CD4-positive, alpha-beta T cell (primary cell): Measurements from ENCODE around the gene SBNO2. TPM values are rescaled to one million over a fixed set of nuclear protein-coding genes. Genes with fewer than 3 reads are reported as not detected.

Experiments
- ATAC-seq: fragments of 200-7000 bp; cut with Tn5 transposase; one replicate; pipeline ENCODE4 v1.10.0; 2022; ENCODE audit warnings: mild to moderate bottlenecking; ENCODE audit not compliant: poor library complexity
- CTCF ChIA-PET: fragments of 350-600 bp; sonication (Branson Sonifier 250); formaldehyde crosslinking; loops from one replicate; lab custom pipeline; 2021; ENCODE audit warnings: antibody characterized with exemption, inconsistent platforms; lab: Charles Lee
- POLR2A ChIA-PET: fragments of 350-600 bp; sonication (Branson Sonifier 250); formaldehyde crosslinking; loops from one replicate; lab custom pipeline; 2021; ENCODE audit warnings: antibody characterized with exemption, inconsistent platforms; lab: Charles Lee
- DNase-seq, 14 experiments: peaks; one replicate each; pipeline ENCODE4 v3.0.0-alpha.2; 2013 to 2020; ENCODE audit warnings: mixed read lengths in 2 of 14
- H3K27ac ChIP-seq, 2 donors: one replicate each; pipeline versions ENCODE4 v1.5.1 to v1.7.0; 2013; ENCODE audit warnings: low read length in 2 of 2, low read depth in 1 of 2, mild to moderate bottlenecking in 1 of 2
- H3K27me3 ChIP-seq, 2 experiments: 1 replicate in 1 of 2; 2 replicates in 1 of 2; pipeline versions ENCODE4 v1.6.1 to v1.7.0; 2013; ENCODE audit warnings: low read length in 2 of 2, control low read depth in 1 of 2, mild to moderate bottlenecking in 1 of 2, moderate library complexity in 1 of 2; ENCODE audit not compliant: insufficient read depth in 2 of 2, control insufficient read depth in 1 of 2
- H3K36me3 ChIP-seq: one replicate; pipeline ENCODE4 v1.6.1; 2013; ENCODE audit warnings: low read length, control low read depth; ENCODE audit not compliant: insufficient read depth
- H3K4me1 ChIP-seq: one replicate; pipeline ENCODE4 v1.6.1; 2013; ENCODE audit warnings: low read length, control low read depth; ENCODE audit not compliant: insufficient read depth
- H3K4me3 ChIP-seq: one replicate; pipeline ENCODE4 v1.5.1; 2013; ENCODE audit warnings: mild to moderate bottlenecking, low read length, moderate library complexity
- H3K9me3 ChIP-seq, 2 experiments: 1 replicate in 1 of 2; 2 replicates in 1 of 2; pipeline versions ENCODE4 v1.6.1 to v1.7.0; 2013; ENCODE audit warnings: low read length in 2 of 2, mild to moderate bottlenecking in 2 of 2, control low read depth in 1 of 2, moderate library complexity in 1 of 2; ENCODE audit not compliant: control insufficient read depth in 1 of 2, insufficient read depth in 1 of 2
- H3K27ac Mint-ChIP-seq: one replicate; pipeline ENCODE4 v1.8.0; 2020; ENCODE audit warnings: mixed read lengths
- H3K27me3 Mint-ChIP-seq: one replicate; pipeline ENCODE4 v1.8.0; 2021; ENCODE audit warnings: mixed read lengths
- H3K36me3 Mint-ChIP-seq: one replicate; pipeline ENCODE4 v1.8.0; 2021; ENCODE audit warnings: low read depth, mixed read lengths
- H3K4me1 Mint-ChIP-seq: one replicate; pipeline ENCODE4 v1.8.0; 2021; ENCODE audit warnings: low read depth, mixed read lengths
- H3K4me3 Mint-ChIP-seq: one replicate; pipeline ENCODE4 v1.8.0; 2020; ENCODE audit warnings: mild to moderate bottlenecking, mixed read lengths
- H3K9me3 Mint-ChIP-seq: one replicate; pipeline ENCODE4 v1.8.0; 2020; ENCODE audit warnings: mixed read lengths
- intact Hi-C, 2 experiments: fragments of 100-400 bp; cut with DNase I in 1 of 2; cut with micrococcal nuclease in 1 of 2; formaldehyde crosslinking; loops; one replicate each; pipeline versions ENCODE4 v1.15.1 to v1.9.0; 2023 to 2025; cut with DNase I, micrococcal nuclease
- total RNA-seq, 174 experiments: library from RNA in 2 of 174; stranded (reverse) in 2 of 174; gene quantifications; one replicate each; pipeline ENCODE4 v1.2.3 and lab custom pipeline; 2021 to 2026
- TF ChIP-seq, protein P1 (sequence below): fragments of 200-600 bp; IDR thresholded peaks from one replicate; pipeline ENCODE4 v1.8.0; 2022; ENCODE audit warnings: antibody characterized with exemption, mild to moderate bottlenecking

Gene SBNO2
- total RNA-seq, 2 experiments from 2014 or later, result 126 to 137 TPM

DNA sequence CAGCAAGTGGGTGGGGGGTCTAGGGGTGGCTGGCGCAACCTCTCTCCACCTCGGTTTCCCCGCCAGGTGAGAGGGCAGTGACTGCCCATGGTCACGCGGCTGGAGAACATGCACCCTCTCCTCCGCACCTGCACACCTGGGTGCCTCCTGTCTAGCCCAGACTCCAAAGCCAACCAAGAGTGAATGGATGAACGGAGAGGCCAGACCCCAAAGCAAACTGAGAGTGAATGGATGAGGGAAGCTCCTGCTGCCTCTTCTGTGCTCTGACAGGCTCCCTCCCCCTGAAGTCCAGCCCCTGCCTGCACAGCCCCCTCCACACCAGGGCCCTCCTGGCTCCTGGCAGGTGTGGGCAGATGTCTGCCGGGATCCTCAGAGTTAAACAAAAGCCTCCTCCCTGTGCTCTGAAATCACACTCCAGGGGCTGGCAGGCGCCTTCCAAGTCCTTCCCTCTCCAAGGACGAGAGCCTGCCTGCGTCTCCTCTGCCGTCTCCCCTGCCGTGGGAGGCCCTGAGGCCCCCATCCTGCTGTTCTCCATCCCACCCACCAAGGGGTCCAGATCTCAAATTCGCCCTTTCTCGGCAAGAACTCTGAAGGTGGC, 2.2 kb downstream of the SBNO2 start:
- H3K36me3 Mint-ChIP-seq, result peaks cover 12% of the 10 kb centered on the region
- H3K9me3 ChIP-seq, result no peaks in the 10 kb centered on the region
- peaks cover 65% of the 10 kb centered on the region for H3K4me1 ChIP-seq
- H3K4me3 ChIP-seq, result no peak overlapping the region
- DNase-seq (no peak), ATAC-seq (no peak)
- H3K9me3 Mint-ChIP-seq, result no peaks in the 10 kb centered on the region
- H3K27me3 Mint-ChIP-seq, result no peaks in the 10 kb centered on the region
- peaks cover 24% of the 10 kb centered on the region for H3K4me1 Mint-ChIP-seq
- CTCF ChIA-PET, result no interaction called here
- peak overlapping the region; percentile 91 for H3K27ac Mint-ChIP-seq
- H3K27ac ChIP-seq, result no peak overlapping the region
- POLR2A ChIA-PET, result no interaction called here
- H3K36me3 ChIP-seq, result peaks cover 17% of the 10 kb centered on the region
- no peaks in the 10 kb centered on the region for H3K27me3 ChIP-seq
- peak overlapping the region; percentile 91 for H3K4me3 Mint-ChIP-seq
- TF ChIP-seq, protein P1, sequence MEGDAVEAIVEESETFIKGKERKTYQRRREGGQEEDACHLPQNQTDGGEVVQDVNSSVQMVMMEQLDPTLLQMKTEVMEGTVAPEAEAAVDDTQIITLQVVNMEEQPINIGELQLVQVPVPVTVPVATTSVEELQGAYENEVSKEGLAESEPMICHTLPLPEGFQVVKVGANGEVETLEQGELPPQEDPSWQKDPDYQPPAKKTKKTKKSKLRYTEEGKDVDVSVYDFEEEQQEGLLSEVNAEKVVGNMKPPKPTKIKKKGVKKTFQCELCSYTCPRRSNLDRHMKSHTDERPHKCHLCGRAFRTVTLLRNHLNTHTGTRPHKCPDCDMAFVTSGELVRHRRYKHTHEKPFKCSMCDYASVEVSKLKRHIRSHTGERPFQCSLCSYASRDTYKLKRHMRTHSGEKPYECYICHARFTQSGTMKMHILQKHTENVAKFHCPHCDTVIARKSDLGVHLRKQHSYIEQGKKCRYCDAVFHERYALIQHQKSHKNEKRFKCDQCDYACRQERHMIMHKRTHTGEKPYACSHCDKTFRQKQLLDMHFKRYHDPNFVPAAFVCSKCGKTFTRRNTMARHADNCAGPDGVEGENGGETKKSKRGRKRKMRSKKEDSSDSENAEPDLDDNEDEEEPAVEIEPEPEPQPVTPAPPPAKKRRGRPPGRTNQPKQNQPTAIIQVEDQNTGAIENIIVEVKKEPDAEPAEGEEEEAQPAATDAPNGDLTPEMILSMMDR, result no peak
- intact Hi-C loops, result loop anchor here in 1 of 2 experiments (5.0 kb wide), 1 partner anchor 40 kb away; no protein-coding TSS in a partner anchor

DNA sequence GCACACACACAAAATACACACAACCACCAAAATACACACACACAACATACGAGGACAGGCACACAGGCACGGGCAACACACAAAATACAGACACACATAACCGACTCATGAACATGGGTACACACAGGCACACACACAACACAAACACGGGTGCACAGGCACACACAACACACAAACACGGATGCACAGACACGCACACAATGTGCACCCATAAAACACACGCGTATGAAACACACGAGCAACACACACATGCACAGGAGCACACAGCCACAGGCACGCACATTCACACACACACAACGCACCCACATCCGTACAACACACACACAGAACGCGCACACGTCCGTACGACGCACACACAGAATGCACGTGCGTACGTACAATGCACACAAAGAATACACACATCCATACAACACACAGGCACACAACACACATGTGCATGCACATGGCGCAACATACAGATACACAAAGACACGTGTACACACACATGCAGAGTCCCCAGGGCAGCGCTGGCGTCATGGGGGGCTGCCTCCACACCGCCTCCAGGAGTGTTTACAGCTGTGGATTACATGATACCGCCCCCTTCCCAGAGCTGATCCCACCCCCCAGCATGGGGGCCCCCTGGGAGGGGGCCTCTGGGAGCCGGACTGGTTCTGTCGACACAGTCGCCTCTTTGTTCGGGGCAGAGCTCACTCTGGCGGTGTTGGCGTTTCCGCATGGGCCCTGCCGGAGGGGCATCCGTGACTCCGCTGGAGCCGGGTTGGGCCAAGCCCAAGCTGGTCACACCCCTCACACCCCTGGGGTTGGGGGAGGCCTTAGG, 2.9 kb downstream of the SBNO2 start:
- Histone ChIP-seq H3K4me3 (no peak overlapping the region), H3K27me3 (no peaks in the 10 kb centered on the region), H3K4me1 (peaks cover 65% of the 10 kb centered on the region), H3K36me3 (peaks cover 17% of the 10 kb centered on the region), H3K9me3 (no peaks in the 10 kb centered on the region), H3K27ac (no peak overlapping the region)
- CTCF ChIA-PET, result no interaction called here
- Mint-ChIP-seq H3K4me3 (peak overlapping the region; percentile 49), H3K27me3 (no peaks in the 10 kb centered on the region), H3K36me3 (peaks cover 12% of the 10 kb centered on the region), H3K27ac (peak overlapping the region; percentile 25), H3K9me3 (no peaks in the 10 kb centered on the region), H3K4me1 (peaks cover 24% of the 10 kb centered on the region)
- DNase-seq (no peak), ATAC-seq (no peak)
- intact Hi-C loops, result loop anchor here in 1 of 2 experiments (5.0 kb wide), 1 partner anchor 39 kb away; no protein-coding TSS in a partner anchor
- POLR2A ChIA-PET, result no interaction called here
- TF ChIP-seq, protein P1, result no peak

DNA sequence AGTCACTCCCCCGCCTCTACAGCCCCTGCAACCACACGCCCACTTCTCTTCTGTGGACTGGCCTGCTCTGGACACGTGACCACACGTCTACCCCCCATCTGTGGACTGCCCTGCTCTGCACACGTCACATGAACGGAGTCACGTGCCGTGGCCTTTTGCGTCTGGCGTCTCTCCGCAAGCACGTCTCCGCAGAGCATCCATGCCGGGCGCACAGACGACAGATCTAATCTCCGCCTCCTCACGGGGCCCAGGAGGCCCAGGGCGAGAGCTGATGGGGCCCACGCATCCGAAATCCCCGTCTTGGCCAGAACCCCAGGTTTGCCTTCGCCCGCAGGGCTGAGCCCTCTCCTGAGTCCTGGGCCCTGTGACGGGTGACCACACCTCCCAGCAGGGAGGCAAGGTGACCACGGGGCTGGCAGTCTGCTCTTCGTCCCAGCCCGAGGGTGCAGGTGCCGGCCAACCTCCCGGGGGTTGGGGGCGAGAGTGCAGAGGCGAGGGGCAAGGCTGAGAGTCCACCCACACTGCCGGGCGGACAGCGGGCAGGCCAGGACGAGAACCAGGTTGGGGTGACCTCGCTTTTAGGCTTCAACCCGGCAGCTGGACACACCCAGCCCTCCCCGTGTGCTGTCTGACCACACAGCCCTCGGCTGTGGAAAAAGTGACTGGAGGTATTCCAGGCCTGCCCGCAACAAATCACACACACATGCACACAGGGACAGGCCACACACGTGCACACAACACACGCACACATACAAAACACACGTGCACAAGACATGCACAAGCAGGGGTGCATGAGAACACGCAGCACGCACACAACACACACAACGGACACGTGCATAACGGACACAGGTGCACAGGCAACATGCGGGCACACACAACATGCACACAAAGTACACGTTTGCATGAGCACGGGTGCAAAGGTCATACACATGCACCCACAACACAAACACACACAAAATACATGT, 3.9 kb downstream of the SBNO2 start:
- Histone ChIP-seq H3K9me3 (no peaks in the 10 kb centered on the region), H3K4me3 (no peak overlapping the region), H3K27ac (no peak overlapping the region), H3K36me3 (peaks cover 19% of the 10 kb centered on the region), H3K4me1 (peaks cover 65% of the 10 kb centered on the region), H3K27me3 (no peaks in the 10 kb centered on the region)
- peaks cover 24% of the 10 kb centered on the region for H3K4me1 Mint-ChIP-seq
- H3K36me3 Mint-ChIP-seq, result peaks cover 12% of the 10 kb centered on the region
- no peak for DNase-seq
- H3K27ac Mint-ChIP-seq, result peak overlapping the region; percentile 25
- intact Hi-C loops, result loop anchor here in 1 of 2 experiments (5.0 kb wide), 1 partner anchor 38 kb away; no protein-coding TSS in a partner anchor
- ATAC-seq, result no peak
- TF ChIP-seq, protein P1, result no peak
- H3K27me3 Mint-ChIP-seq, result no peaks in the 10 kb centered on the region
- ChIA-PET POLR2A (interaction anchor here (0.7 kb wide), 1 partner anchor 105 kb away, joined by 3 read pairs; no protein-coding TSS in a partner anchor), CTCF (no interaction called here)
- no peaks in the 10 kb centered on the region for H3K9me3 Mint-ChIP-seq
- H3K4me3 Mint-ChIP-seq, result peak overlapping the region; percentile 62
